ENCODE results near the gene NFATC2. TPM values are rescaled to one million over a fixed set of nuclear protein-coding genes. Genes with fewer than 3 reads are reported as not detected.

Gene NFATC2
- total RNA-seq, 2 experiments from 2014 or later: 53.3 to 56.9 TPM

DNA sequence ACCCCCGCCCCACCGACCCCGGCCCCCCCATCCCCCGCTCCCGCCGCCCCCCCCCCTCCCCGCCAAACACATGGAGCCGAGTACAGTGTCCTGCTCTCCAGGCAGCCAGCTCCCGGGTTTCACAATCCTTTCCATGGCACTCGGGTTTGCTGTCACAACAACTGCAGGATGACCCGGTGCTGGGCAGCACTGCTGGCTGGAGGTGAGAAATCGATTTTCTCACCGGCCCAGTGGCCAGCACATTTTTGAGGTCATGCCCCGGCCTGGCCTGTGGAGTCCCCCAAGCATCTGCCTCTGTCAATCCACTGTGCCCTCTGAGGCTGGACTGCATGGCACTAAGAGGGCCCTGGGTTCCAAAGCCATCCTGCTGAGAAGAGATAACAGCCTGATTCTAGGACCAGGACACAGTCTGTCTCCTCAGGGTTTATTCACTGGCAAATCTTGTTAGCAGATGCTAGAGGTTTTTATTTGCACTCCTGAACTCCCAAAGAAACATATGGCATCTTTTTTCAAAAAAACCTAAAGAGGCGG lies 129.5 kb downstream of the NFATC2 start:
- Mint-ChIP-seq H3K4me3 (no peak overlapping the region), H3K36me3 (ENCODE audit: low read depth) (peaks cover 65% of the 10 kb centered on the region), H3K4me1 (peaks cover 93% of the 10 kb centered on the region), H3K27ac (peak overlapping the region; percentile 85), H3K9me3 (peaks cover 2% of the 10 kb centered on the region), H3K27me3 (no peaks in the 10 kb centered on the region)
- DNase-seq: no peak
- POLR2A ChIA-PET: interaction anchor here (0.8 to 11.2 kb wide), 6 partner anchors 10 to 116 kb away, joined by 3 to 209 read pairs (median 6); no protein-coding TSS in a partner anchor
- CTCF ChIA-PET: interaction anchor here (2.0 kb wide), 1 partner anchor 26 kb away, joined by 9 read pairs; no protein-coding TSS in a partner anchor

DNA sequence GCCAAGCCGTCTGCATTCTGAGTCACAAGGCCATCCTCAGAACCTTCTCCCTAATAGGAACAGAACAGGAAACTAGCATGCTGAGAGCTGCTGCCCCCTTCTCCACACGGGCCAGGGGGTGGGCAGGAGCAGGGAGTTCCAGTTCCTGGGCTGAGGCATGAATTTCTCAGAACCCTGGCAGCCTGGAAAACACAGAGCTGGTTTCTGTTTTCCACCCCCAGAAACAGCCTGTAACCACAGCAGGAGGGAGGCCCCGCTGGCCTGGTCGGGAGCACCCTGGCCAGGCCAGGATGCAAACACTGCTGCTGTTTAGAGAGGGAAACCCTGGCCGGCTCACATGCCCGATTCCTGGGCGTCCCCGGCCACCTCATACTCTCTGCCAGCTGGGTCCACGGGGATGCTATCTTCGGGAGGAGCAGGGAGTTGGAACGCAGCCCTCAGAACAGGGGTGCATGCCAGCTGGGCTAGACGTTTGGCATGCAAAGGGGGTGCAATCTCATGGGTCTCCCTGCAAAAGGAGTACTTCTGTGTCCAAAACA lies 130.1 kb downstream of the NFATC2 start:
- peaks cover 2% of the 10 kb centered on the region for H3K9me3 Mint-ChIP-seq
- peak overlapping the region; percentile 81 for H3K27ac Mint-ChIP-seq
- ChIA-PET POLR2A (interaction anchor here (0.8 to 11.2 kb wide), 4 partner anchors 10 to 116 kb away, joined by 4 to 209 read pairs (median 17); no protein-coding TSS in a partner anchor), CTCF (interaction anchor here (0.9 to 1.4 kb wide), 2 partner anchors 11 to 26 kb away, joined by 4 to 5 read pairs; no protein-coding TSS in a partner anchor)
- H3K4me3 Mint-ChIP-seq: no peak overlapping the region
- H3K27me3 Mint-ChIP-seq: no peaks in the 10 kb centered on the region
- H3K4me1 Mint-ChIP-seq: peaks cover 91% of the 10 kb centered on the region
- DNase-seq: no peak
- peaks cover 67% of the 10 kb centered on the region for H3K36me3 Mint-ChIP-seq (ENCODE audit: low read depth)

GRCh38 chr20:51411870-51412269 lies 130.6 kb downstream of the NFATC2 start:
- H3K36me3 Mint-ChIP-seq (ENCODE audit: low read depth): peaks cover 67% of the 10 kb centered on the region
- ChIA-PET POLR2A (interaction anchor here (0.8 to 11.2 kb wide), 4 partner anchors 9 to 116 kb away, joined by 4 to 209 read pairs (median 17); no protein-coding TSS in a partner anchor), CTCF (interaction anchor here (0.9 to 1.4 kb wide), 3 partner anchors 10 to 183 kb away, joined by 4 to 5 read pairs (median 5); no protein-coding TSS in a partner anchor)
- H3K27ac Mint-ChIP-seq: peak overlapping the region; percentile 81
- no peak overlapping the region for H3K4me3 Mint-ChIP-seq
- DNase-seq: no peak
- H3K9me3 Mint-ChIP-seq: peaks cover 2% of the 10 kb centered on the region
- no peaks in the 10 kb centered on the region for H3K27me3 Mint-ChIP-seq
- H3K4me1 Mint-ChIP-seq: peaks cover 91% of the 10 kb centered on the region

- no peak overlapping the region for H3K4me3 Mint-ChIP-seq
- no peak for DNase-seq
- H3K4me1 Mint-ChIP-seq: peaks cover 89% of the 10 kb centered on the region
- ChIA-PET CTCF (interaction anchor here (0.9 to 1.4 kb wide), 5 partner anchors 9 to 184 kb away, joined by 3 to 5 read pairs (median 4); no protein-coding TSS in a partner anchor), POLR2A (interaction anchor here (0.7 to 11.2 kb wide), 2 partner anchors 8 to 13 kb away, joined by 3 to 209 read pairs; no protein-coding TSS in a partner anchor)
- peaks cover 71% of the 10 kb centered on the region for H3K36me3 Mint-ChIP-seq (ENCODE audit: low read depth)
- peak overlapping the region; percentile 81 for H3K27ac Mint-ChIP-seq
- H3K9me3 Mint-ChIP-seq: peaks cover 2% of the 10 kb centered on the region
- H3K27me3 Mint-ChIP-seq: no peaks in the 10 kb centered on the region
These were observed 131.8 kb downstream of the NFATC2 start for GRCh38 chr20:51410586-51411325.

DNA sequence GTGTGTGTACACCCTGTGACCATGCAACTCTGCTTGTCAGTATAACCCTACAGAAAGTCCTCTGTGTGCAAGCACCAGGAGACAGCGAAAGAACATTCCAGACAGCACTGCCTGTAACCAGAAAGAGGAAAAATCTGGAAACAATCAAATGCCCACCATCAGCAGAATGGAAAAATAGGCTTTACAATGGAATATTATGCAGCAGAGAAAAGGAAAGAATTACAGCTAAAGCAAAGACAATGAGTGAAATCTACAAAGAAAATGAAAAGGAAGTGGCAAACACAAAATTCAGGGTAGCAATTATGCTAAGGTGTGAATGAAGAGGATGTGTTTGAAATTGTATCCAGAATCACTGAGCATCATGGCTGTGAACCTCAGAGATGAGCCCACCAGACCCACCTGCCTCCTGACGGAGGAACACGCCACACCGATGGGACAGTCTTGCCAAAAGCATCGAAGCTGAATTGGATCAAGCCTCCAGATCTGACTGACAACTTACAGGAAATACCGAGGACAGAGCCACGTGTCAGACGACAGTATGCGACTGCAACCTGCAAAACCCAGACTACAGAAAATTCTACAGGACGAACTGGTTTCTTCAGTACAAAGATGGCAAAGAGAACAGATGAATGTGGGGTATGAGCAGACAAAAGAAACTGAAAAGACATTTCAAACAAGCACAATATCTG lies 133.2 kb downstream of the NFATC2 start:
- Mint-ChIP-seq H3K9me3 (peaks cover 2% of the 10 kb centered on the region), H3K36me3 (ENCODE audit: low read depth) (peaks cover 76% of the 10 kb centered on the region), H3K27me3 (no peaks in the 10 kb centered on the region), H3K4me1 (peaks cover 89% of the 10 kb centered on the region), H3K4me3 (no peak overlapping the region), H3K27ac (peak overlapping the region; percentile 8)
- no peak for DNase-seq
- CTCF ChIA-PET: interaction anchor here (1.1 to 1.2 kb wide), 2 partner anchors 8 to 24 kb away, joined by 4 read pairs; no protein-coding TSS in a partner anchor
- POLR2A ChIA-PET: interaction anchor here (0.8 to 1.3 kb wide), 2 partner anchors 9 to 19 kb away, joined by 3 read pairs; no protein-coding TSS in a partner anchor

DNA sequence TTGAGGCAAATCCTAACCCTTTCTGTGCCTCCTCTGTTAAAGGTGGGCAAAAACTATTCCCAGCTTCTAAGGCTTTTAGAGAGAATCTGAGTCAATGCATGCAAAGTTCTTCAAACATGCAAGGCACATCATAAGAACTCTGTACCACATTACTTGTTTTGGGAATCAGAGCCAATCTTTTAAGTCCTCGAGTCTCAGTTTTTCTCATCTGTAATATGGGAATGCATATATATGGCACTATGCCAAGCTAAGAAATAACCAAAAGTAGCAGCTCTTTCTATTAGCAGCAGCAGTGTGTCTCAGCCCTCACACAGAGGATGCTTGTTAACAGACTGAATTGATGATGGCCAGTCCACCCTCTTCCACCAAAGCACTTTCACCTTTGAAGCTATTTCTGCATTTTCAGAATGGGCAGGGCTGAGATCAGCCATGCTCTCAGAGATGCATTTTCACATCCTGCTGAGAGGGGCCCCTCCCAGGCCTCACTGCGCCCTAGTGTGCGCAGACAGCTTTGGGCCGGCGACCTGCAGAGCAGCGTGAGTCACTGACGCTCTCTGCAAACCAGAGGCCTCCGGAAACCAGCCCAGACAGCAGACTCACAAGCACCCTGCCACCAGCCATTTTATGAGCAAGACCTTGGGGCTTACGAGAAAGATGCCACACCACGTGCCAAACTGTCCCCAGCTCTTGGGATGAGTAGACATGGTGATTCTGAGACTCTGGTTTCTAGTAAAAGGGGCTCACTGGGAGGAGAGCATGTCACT lies 138.0 kb downstream of the NFATC2 start:
- Mint-ChIP-seq H3K27me3 (no peaks in the 10 kb centered on the region), H3K4me3 (peak overlapping the region; percentile 15), H3K27ac (peak overlapping the region; percentile 98), H3K4me1 (peaks cover 93% of the 10 kb centered on the region), H3K36me3 (ENCODE audit: low read depth) (peaks cover 86% of the 10 kb centered on the region), H3K9me3 (peaks cover 2% of the 10 kb centered on the region)
- ChIA-PET POLR2A (interaction anchor here (0.6 to 9.4 kb wide), 22 partner anchors 11 to 631 kb away, joined by 3 to 209 read pairs (median 5); partner anchors contain the start of genes DPM1, MOCS3 and NFATC2), CTCF (interaction anchor here (0.5 to 2.5 kb wide), 8 partner anchors 12 to 191 kb away, joined by 3 to 28 read pairs (median 6); partner anchors contain the start of gene NFATC2)
- DNase-seq: peak; percentile 95

DNA sequence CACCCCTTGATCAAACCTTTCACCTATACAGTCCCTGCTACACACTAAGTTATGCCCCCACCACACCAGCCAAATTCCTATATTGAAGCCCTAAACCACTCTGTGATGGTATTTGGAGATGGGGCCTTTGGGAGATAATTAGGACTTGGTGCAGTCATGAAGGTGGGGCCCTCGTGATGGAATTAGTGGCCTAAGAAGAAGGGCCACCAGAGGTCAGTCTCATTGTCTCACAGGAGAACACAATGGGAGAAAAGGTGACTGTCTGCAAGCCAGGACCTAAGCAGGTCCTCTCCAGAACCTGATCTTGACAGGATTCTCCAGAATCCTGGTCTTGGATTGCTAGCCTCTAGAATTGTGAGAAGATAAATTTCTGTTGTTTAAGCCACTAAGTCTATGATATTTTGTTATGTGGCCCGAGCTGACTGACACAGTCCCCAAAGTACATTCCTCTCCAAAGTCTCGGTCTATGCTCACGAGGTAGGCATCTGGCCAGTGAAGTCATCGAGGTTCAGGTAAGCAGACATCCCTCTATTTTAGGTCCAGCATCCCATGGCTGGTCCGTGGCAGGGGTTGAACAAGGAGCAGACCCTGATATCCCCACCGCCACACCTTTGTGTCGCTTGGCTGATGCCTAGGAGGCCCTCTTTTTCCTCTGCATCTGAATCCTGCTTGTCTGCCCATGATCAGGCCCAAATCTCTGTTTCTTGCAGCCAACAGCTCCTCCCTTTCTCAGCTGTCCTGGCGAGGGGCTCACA lies 138.9 kb downstream of the NFATC2 start:
- Mint-ChIP-seq H3K27ac (peak overlapping the region; percentile 98), H3K36me3 (ENCODE audit: low read depth) (peaks cover 86% of the 10 kb centered on the region), H3K4me1 (peaks cover 93% of the 10 kb centered on the region), H3K27me3 (no peaks in the 10 kb centered on the region), H3K9me3 (no peaks in the 10 kb centered on the region), H3K4me3 (no peak overlapping the region)
- DNase-seq: no peak
- CTCF ChIA-PET: interaction anchor here (1.4 to 2.5 kb wide), 4 partner anchors 13 to 191 kb away, joined by 7 to 28 read pairs (median 13); no protein-coding TSS in a partner anchor
- POLR2A ChIA-PET: interaction anchor here (0.8 to 9.4 kb wide), 16 partner anchors 12 to 138 kb away, joined by 3 to 209 read pairs (median 6); partner anchors contain the start of gene NFATC2

DNA sequence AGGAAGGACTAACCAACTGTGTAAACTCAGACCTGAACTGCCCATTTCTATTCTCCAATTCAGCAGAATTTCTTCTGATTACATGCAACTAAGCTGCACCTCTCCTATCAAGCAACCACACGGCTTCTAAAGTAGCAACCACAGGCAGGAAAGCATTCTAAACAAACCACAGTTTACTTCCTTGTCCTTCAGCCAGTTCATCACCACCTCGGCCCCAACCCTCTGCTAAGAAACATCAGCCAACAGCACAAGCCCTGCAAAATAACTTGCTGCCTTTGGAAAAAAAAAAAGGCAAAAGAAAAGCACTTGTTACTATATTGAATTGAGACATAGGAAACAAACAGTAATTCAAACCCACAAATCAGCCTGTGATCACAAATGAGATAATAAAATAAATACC lies 140.3 kb downstream of the NFATC2 start:
- DNase-seq: peak; percentile 72
- no peaks in the 10 kb centered on the region for H3K9me3 Mint-ChIP-seq
- peaks cover 86% of the 10 kb centered on the region for H3K36me3 Mint-ChIP-seq (ENCODE audit: low read depth)
- peak overlapping the region; percentile 45 for H3K4me3 Mint-ChIP-seq
- ChIA-PET POLR2A (interaction anchor here (0.7 to 9.4 kb wide), 9 partner anchors 13 to 195 kb away, joined by 3 to 209 read pairs (median 26); partner anchors contain the start of gene NFATC2), CTCF (interaction anchor here (0.6 to 3.5 kb wide), 10 partner anchors 10 to 472 kb away, joined by 3 to 17 read pairs (median 3); no protein-coding TSS in a partner anchor)
- no peaks in the 10 kb centered on the region for H3K27me3 Mint-ChIP-seq
- peak overlapping the region; percentile 98 for H3K27ac Mint-ChIP-seq
- H3K4me1 Mint-ChIP-seq: peaks cover 97% of the 10 kb centered on the region

GRCh38 chr20:51401496-51401895 lies 141.0 kb downstream of the NFATC2 start:
- ChIA-PET POLR2A (interaction anchor here (1.0 to 9.4 kb wide), 10 partner anchors 12 to 143 kb away, joined by 3 to 209 read pairs (median 16); partner anchors contain the start of gene NFATC2), CTCF (interaction anchor here (1.0 to 3.5 kb wide), 9 partner anchors 10 to 472 kb away, joined by 3 to 17 read pairs (median 3); no protein-coding TSS in a partner anchor)
- no peaks in the 10 kb centered on the region for H3K27me3 Mint-ChIP-seq
- H3K4me1 Mint-ChIP-seq: peaks cover 93% of the 10 kb centered on the region
- H3K36me3 Mint-ChIP-seq (ENCODE audit: low read depth): peaks cover 83% of the 10 kb centered on the region
- no peak for DNase-seq
- H3K9me3 Mint-ChIP-seq: no peaks in the 10 kb centered on the region
- H3K27ac Mint-ChIP-seq: peak overlapping the region; percentile 98
- H3K4me3 Mint-ChIP-seq: peak overlapping the region; percentile 45

DNA sequence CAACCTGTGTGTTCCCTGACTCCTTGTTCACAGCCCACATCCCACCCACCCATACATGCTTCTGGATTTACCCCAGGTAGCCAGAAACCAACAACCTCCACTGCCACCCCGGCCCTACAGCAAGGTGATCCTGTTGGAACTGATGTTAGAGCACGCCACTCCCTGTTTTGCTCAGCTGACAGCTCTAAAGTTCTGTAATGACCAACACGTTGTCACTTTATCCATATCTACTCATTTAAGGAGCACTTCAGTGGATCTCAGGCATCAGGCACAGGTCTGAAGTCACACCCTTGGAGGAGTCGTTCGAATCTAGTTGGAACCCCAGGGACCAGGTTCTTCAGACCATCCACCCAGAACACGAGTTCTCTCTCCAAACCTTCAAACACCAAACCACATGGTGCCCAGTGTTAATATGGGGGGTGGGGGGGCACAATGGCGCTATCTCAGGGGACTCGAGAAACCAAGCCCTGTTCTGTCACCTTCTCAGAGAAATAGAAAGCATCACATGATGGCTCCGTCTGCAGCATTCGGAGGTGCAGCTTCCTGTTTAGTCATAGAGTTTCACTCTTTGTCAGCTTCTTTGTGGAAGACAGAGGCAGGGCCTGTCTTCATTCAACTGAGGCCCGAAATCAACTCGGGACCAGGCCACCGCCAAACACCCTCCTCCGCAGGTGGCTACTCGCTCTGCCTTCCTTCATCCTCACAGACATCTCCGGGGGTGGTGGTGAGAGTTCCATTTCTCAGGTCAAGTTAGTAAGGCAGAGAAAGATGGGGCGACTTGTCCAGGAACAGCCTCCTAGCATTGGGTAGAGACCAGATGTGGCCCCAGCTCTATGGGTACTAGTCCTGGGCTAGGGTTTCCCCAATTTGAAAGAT lies 142.2 kb downstream of the NFATC2 start:
- DNase-seq: peak; percentile 83
- Mint-ChIP-seq H3K4me3 (peak overlapping the region; percentile 66), H3K9me3 (no peaks in the 10 kb centered on the region), H3K27me3 (no peaks in the 10 kb centered on the region), H3K27ac (peak overlapping the region; percentile 98), H3K4me1 (peaks cover 86% of the 10 kb centered on the region), H3K36me3 (ENCODE audit: low read depth) (peaks cover 75% of the 10 kb centered on the region)
- POLR2A ChIA-PET: interaction anchor here (0.6 to 9.4 kb wide), 18 partner anchors 8 to 205 kb away, joined by 3 to 209 read pairs (median 5); partner anchors contain the start of gene NFATC2
- CTCF ChIA-PET: interaction anchor here (0.6 to 3.5 kb wide), 8 partner anchors 10 to 261 kb away, joined by 3 to 17 read pairs (median 4); no protein-coding TSS in a partner anchor

All from activated CD4-positive, alpha-beta memory T cell treated with anti-CD3 and anti-CD28 coated beads, Interleukin-2, amount 10 ng/mL, durations not matched to agents 7 days and 5 days (primary cell).